A549 (cell line): ENCODE data around the gene HHLA2. TPM values are rescaled to one million over a fixed set of nuclear protein-coding genes. Genes with fewer than 3 reads are reported as not detected.

Experiments used
- ATAC-seq, 2 experiments: fragments of 200-7000 bp in 1 of 2; fragments of >200 bp in 1 of 2; cut with Nextera tagmentation in 1 of 2; cut with Tn5 transposase in 1 of 2; 3 replicates each; pipeline versions ENCODE4 v1.8.0 to v1.9.1; 2018 to 2020; ENCODE audit warnings: mild to moderate bottlenecking in 1 of 2, moderate library complexity in 1 of 2
- CTCF ChIA-PET: fragments of 300-600 bp; sonication (Branson Sonifier 250); formaldehyde crosslinking; extraction: SDS; loops from one replicate; lab custom pipeline; 2021; ENCODE audit warnings: antibody characterized with exemption, inconsistent platforms; lab: Yijun Ruan, JAX
- POLR2A ChIA-PET: fragments of 350-600 bp; formaldehyde crosslinking; extraction: SDS; loops from one replicate; lab custom pipeline; 2021; ENCODE audit warnings: antibody characterized with exemption, inconsistent platforms; lab: Yijun Ruan, JAX
- DNase-seq, 2 experiments: peaks; one replicate each; pipeline versions ENCODE4 v3.0.0 to v3.0.0-alpha.2; 2011 to 2016; ENCODE audit warnings: low read depth in 1 of 2, low spot score in 1 of 2
- FAIRE-seq: peaks from 2 replicates; lab custom pipeline; 2011; peaks lifted over from hg19 to GRCh38; lab: Jason Lieb, UNC
- H3K27ac ChIP-seq, 2 experiments: fragments of >200 bp; sonication (Bioruptor Twin); formaldehyde crosslinking; 3 replicates each; pipeline ENCODE4 v1.5.1; 2016 to 2017
- H3K4me1 ChIP-seq: fragments of >200 bp; sonication (Bioruptor Twin); formaldehyde crosslinking; 3 replicates; pipeline ENCODE4 v1.6.1; 2016
- H3K4me2 ChIP-seq: fragments of >200 bp; sonication (Bioruptor Twin); formaldehyde crosslinking; 3 replicates; pipeline ENCODE4 v1.6.1; 2016
- H3K4me3 ChIP-seq: fragments of >200 bp; sonication (Bioruptor Twin); formaldehyde crosslinking; 3 replicates; pipeline ENCODE4 v1.5.1; 2016
- H3K9me3 ChIP-seq: fragments of >200 bp; sonication (Bioruptor Twin); formaldehyde crosslinking; 3 replicates; pipeline ENCODE4 v1.6.1; 2016
- ATOH8 ChIP-seq: fragments of 250-450 bp; sonication (Bioruptor Pico); IDR thresholded peaks from 2 replicates; pipeline ENCODE4 v1.5.0; 2020; ENCODE audit warnings: low read depth, mild to moderate bottlenecking, moderate library complexity
- CBX8 ChIP-seq: fragments of 200-600 bp; sonication (generic); IDR thresholded peaks from 2 replicates; pipeline ENCODE4 v1.6.1; 2016
- CHD4 ChIP-seq: fragments of 200-600 bp; sonication (generic); IDR thresholded peaks from 2 replicates; pipeline ENCODE4 v1.6.1; 2016; ENCODE audit warnings: antibody characterized with exemption, mild to moderate bottlenecking, borderline replicate concordance
- EHF ChIP-seq: fragments of 250-450 bp; sonication (Bioruptor Pico); IDR thresholded peaks from 2 replicates; pipeline ENCODE4 v1.5.0; 2020; ENCODE audit warnings: mild to moderate bottlenecking
- FOSL2 ChIP-seq, 2 experiments: fragments of 450-650 bp in 1 of 2; fragments of >200 bp in 1 of 2; sonication (Bioruptor Twin) in 1 of 2; formaldehyde crosslinking; IDR thresholded peaks; 2 replicates each; pipeline versions ENCODE4 v1.5.0 to v1.6.1; 2016 to 2020; ENCODE audit warnings: mild to moderate bottlenecking in 1 of 2, moderate library complexity in 1 of 2
- HEYL ChIP-seq: fragments of 250-450 bp; sonication (Bioruptor Pico); IDR thresholded peaks from 2 replicates; pipeline ENCODE4 v1.8.0; 2021; ENCODE audit warnings: mild to moderate bottlenecking, moderate library complexity
- HOXA7 ChIP-seq: fragments of 250-450 bp; sonication (Bioruptor Pico); IDR thresholded peaks from 2 replicates; pipeline ENCODE4 v1.5.0; 2020; ENCODE audit warnings: mild to moderate bottlenecking, moderate library complexity
- HOXB13 ChIP-seq: fragments of 250-450 bp; sonication (Bioruptor Pico); IDR thresholded peaks from 2 replicates; pipeline ENCODE4 v1.5.0; 2020; ENCODE audit warnings: low read depth, mild to moderate bottlenecking, moderate library complexity
- HOXB5 ChIP-seq: fragments of 250-450 bp; sonication (Bioruptor Pico); IDR thresholded peaks from 2 replicates; pipeline ENCODE4 v1.5.0; 2020; ENCODE audit warnings: mild to moderate bottlenecking, moderate library complexity
- KDM1A ChIP-seq: fragments of 200-600 bp; sonication (generic); IDR thresholded peaks from 2 replicates; pipeline ENCODE4 v1.6.1; 2016; ENCODE audit warnings: low read depth, mild to moderate bottlenecking
- MAFK ChIP-seq: fragments of 450-650 bp; IDR thresholded peaks from 2 replicates; pipeline ENCODE4 v1.6.1; 2014; ENCODE audit not compliant: partially characterized antibody
- MAZ ChIP-seq: fragments of 150-350 bp; IDR thresholded peaks from 2 replicates; pipeline ENCODE4 v1.6.1; 2014; ENCODE audit warnings: antibody characterized with exemption, low read depth, low read length, borderline replicate concordance
- MYC ChIP-seq: IDR thresholded peaks from 2 replicates; pipeline ENCODE4 v1.6.1; 2012; ENCODE audit warnings: mild to moderate bottlenecking, inconsistent platforms, low read length, improper control_type of control experiment, borderline replicate concordance
- PHF8 ChIP-seq: fragments of 200-600 bp; sonication (generic); IDR thresholded peaks from 2 replicates; pipeline ENCODE4 v1.6.1; 2016; ENCODE audit warnings: low read depth, mild to moderate bottlenecking, antibody characterized with exemption, moderate library complexity, borderline replicate concordance
- RARB ChIP-seq: fragments of 250-450 bp; sonication (Bioruptor Pico); IDR thresholded peaks from 2 replicates; pipeline ENCODE4 v1.8.0; 2021; ENCODE audit warnings: mild to moderate bottlenecking, moderate library complexity
- RNF2 ChIP-seq: fragments of 200-600 bp; sonication (generic); IDR thresholded peaks from 2 replicates; pipeline ENCODE4 v1.6.1; 2016; ENCODE audit warnings: low read depth, mild to moderate bottlenecking, antibody characterized with exemption, moderate library complexity, borderline replicate concordance
- SMC3 ChIP-seq: fragments of >200 bp; sonication (Bioruptor Twin); formaldehyde crosslinking; IDR thresholded peaks from 3 replicates; pipeline ENCODE4 v1.6.1; 2018; ENCODE audit warnings: inconsistent platforms
- TP53 ChIP-seq: fragments of 250-450 bp; sonication (Bioruptor Pico); IDR thresholded peaks from 2 replicates; pipeline ENCODE4 v1.5.0; 2021; ENCODE audit warnings: mild to moderate bottlenecking, moderate library complexity
- ZC3H11A ChIP-seq: fragments of 450-650 bp; IDR thresholded peaks from 2 replicates; pipeline ENCODE4 v1.6.1; 2014; ENCODE audit warnings: antibody characterized with exemption, mild to moderate bottlenecking
- ZSCAN20 ChIP-seq: fragments of 250-450 bp; sonication (Bioruptor Pico); IDR thresholded peaks from 2 replicates; pipeline ENCODE4 v1.8.0; 2022; ENCODE audit warnings: mild to moderate bottlenecking, moderate library complexity
- WGBS: methylation state at CpG from one replicate; pipeline ENCODE4 v1.1.6; 2017; ENCODE audit errors: missing lambda C conversion rate; 5-methylcytosine and 5-hydroxymethylcytosine counted together
- polyA plus RNA-seq, 4 experiments: library from polyadenylated mRNA; depleted of rRNA in 3 of 4; stranded (reverse); fragments of >200 nt; fragmentation: RNase III in 1 of 4; extraction: RNeasy Plus Mini Kit Qiagen cat#74134 plus additional on column Dnase treatment in 1 of 4; gene quantifications; 2 replicates in 3 of 4; 3 replicates in 1 of 4; pipeline ENCODE4 v1.2.3, GENCODE V29; 2011 to 2017
- TF ChIP-seq, protein P1 (sequence below): fragments of 150-350 bp; IDR thresholded peaks from 2 replicates; pipeline ENCODE4 v1.6.1; 2014; ENCODE audit warnings: low read depth, mild to moderate bottlenecking, low read length
- TF ChIP-seq, protein P2 (sequence below): IDR thresholded peaks from 2 replicates; pipeline ENCODE4 v1.6.1; 2012

HHLA2 gene
- polyA plus RNA-seq, 2 of the 4 experiments (the other 2 are of a cell fraction): 0.08 to 0.48 TPM

GRCh38 chr3:108357042-108357441 lies 60.7 kb downstream of the HHLA2 start:
- Histone ChIP-seq H3K4me2 (no peak overlapping the region), H3K27ac (no peak overlapping the region), H3K9me3 (no peaks in the 10 kb centered on the region), H3K4me1 (no peaks in the 10 kb centered on the region), H3K4me3 (no peak overlapping the region)
- no peak for ATAC-seq
- FAIRE-seq: no peak
- DNase-seq: no peak
- CTCF ChIA-PET: no interaction called here
- 5% methylated on average over 2 of the region's 2 CpGs for WGBS
- no peak for TF ChIP-seq SMC3
- TF ChIP-seq, all 56 proteins: peak for 0
- POLR2A ChIA-PET: no interaction called here

- no peaks in the 10 kb centered on the region for H3K4me1 ChIP-seq
- ATAC-seq (no peak), DNase-seq (no peak)
- no peak overlapping the region for H3K4me2 ChIP-seq
- H3K9me3 ChIP-seq: no peaks in the 10 kb centered on the region
- CTCF ChIA-PET: no interaction called here
- POLR2A ChIA-PET: no interaction called here
- WGBS: 13% methylated on average over 2 of the region's 2 CpGs
- no peak overlapping the region for H3K27ac ChIP-seq
- no peak overlapping the region for H3K4me3 ChIP-seq
- TF ChIP-seq MAFK (no peak), RNF2 (no peak), PHF8 (no peak), HOXA7 (CRISPR knock-in tag) (no peak)
- TF ChIP-seq, all 56 proteins: peak for 0
- FAIRE-seq: no peak
Observed at GRCh38 chr3:108359011-108359410, 62.7 kb downstream of the HHLA2 start.

DNA sequence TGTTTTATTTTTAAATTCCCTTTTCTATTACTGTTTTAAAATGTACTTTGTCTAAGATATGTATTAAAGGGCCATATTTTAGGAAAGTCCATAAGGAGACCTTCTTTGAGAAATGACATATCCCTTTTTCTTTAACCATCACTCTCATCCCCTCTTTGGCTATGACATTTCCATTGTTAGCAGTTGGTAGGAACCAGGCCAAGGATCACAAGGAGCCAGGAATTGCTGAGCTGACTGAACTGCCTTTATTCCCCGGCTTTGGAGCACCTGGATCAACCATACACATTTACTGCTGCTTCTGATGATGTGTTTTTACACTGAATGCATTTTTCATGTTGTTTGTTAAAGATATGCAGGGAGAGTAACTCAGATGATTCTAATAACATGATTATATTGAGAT lies 79.7 kb downstream of the HHLA2 start:
- ChIA-PET POLR2A (no interaction called here), CTCF (interaction anchor here (0.7 kb wide), 1 partner anchor 29 kb away, joined by 4 read pairs; no protein-coding TSS in a partner anchor)
- H3K4me3 ChIP-seq: no peak overlapping the region
- no peak overlapping the region for H3K27ac ChIP-seq
- H3K4me1 ChIP-seq: no peaks in the 10 kb centered on the region
- H3K4me2 ChIP-seq: no peak overlapping the region
- H3K9me3 ChIP-seq: no peaks in the 10 kb centered on the region
- ATAC-seq (no peak), FAIRE-seq (no peak), DNase-seq (no peak)
- TF ChIP-seq HOXB13 (CRISPR knock-in tag) (no peak), MAFK (no peak), ZC3H11A (no peak), RARB (CRISPR knock-in tag) (no peak), FOSL2 (IDR thresholded peaks at IDR 0.05) (no peak), FOSL2 (CRISPR knock-in tag; IDR thresholded peaks at IDR 0.05) (no peak), HOXA7 (CRISPR knock-in tag) (no peak), HEYL (no peak), CBX8 (no peak), MYC (no peak), MAZ (no peak), SMC3 (no peak), EHF (CRISPR knock-in tag) (no peak)
- TF ChIP-seq, protein P1, sequence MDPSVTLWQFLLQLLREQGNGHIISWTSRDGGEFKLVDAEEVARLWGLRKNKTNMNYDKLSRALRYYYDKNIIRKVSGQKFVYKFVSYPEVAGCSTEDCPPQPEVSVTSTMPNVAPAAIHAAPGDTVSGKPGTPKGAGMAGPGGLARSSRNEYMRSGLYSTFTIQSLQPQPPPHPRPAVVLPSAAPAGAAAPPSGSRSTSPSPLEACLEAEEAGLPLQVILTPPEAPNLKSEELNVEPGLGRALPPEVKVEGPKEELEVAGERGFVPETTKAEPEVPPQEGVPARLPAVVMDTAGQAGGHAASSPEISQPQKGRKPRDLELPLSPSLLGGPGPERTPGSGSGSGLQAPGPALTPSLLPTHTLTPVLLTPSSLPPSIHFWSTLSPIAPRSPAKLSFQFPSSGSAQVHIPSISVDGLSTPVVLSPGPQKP: no peak
- TF ChIP-seq, protein P2, sequence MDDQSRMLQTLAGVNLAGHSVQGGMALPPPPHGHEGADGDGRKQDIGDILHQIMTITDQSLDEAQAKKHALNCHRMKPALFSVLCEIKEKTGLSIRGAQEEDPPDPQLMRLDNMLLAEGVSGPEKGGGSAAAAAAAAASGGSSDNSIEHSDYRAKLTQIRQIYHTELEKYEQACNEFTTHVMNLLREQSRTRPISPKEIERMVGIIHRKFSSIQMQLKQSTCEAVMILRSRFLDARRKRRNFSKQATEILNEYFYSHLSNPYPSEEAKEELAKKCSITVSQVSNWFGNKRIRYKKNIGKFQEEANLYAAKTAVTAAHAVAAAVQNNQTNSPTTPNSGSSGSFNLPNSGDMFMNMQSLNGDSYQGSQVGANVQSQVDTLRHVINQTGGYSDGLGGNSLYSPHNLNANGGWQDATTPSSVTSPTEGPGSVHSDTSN: no peak
- WGBS: 13% methylated on average over 1 of the region's 1 CpG

DNA sequence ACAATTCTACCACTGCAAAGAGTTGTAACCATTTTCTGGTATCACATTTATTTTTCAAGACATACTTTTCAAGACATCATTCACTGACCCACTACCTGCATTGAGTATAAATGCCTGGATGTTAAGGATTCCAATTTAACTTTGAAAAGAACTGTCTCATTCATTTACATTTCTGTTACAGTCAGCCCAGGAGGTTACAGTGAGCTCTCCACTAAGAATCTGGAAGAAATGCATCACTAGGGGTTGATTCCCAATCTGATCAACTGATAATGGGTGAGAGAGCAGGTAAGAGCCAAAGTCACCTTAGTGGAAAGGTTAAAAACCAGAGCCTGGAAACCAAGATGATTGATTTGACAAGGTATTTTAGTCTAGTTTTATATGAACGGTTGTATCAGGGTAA lies 81.0 kb downstream of the HHLA2 start:
- Histone ChIP-seq H3K4me1 (no peaks in the 10 kb centered on the region), H3K4me3 (no peak overlapping the region), H3K27ac (no peak overlapping the region), H3K4me2 (no peak overlapping the region), H3K9me3 (no peaks in the 10 kb centered on the region)
- FAIRE-seq (no peak), DNase-seq (no peak), ATAC-seq (no peak)
- CTCF ChIA-PET: no interaction called here
- TF ChIP-seq KDM1A (no peak), TP53 (CRISPR knock-in tag) (no peak), MAFK (no peak), ZSCAN20 (CRISPR knock-in tag) (no peak), ZC3H11A (no peak), CHD4 (no peak), FOSL2 (IDR thresholded peaks at IDR 0.05) (no peak), FOSL2 (CRISPR knock-in tag; IDR thresholded peaks at IDR 0.05) (no peak), HOXB5 (CRISPR knock-in tag) (no peak), ATOH8 (no peak), MAZ (no peak), HEYL (no peak)
- 4% methylated on average over 1 of the region's 1 CpG for WGBS
- POLR2A ChIA-PET: no interaction called here
